HG03520 (cell line): ENCODE measurements around the gene CBFA2T2.
"Not testable (repeated sequence)": the region's sequence is repeated elsewhere in the genome, so short reads cannot be mapped to it uniquely, and the experiment has no call there.

Source experiments
- ATAC-seq: cut with Tn5 transposase; IDR thresholded peaks from one replicate; pipeline ENCODE4 v1.9.1; 2021; ENCODE audit warnings: mild to moderate bottlenecking, moderate library complexity; ENCODE audit not compliant: unreplicated experiment

The CBFA2T2 gene

DNA sequence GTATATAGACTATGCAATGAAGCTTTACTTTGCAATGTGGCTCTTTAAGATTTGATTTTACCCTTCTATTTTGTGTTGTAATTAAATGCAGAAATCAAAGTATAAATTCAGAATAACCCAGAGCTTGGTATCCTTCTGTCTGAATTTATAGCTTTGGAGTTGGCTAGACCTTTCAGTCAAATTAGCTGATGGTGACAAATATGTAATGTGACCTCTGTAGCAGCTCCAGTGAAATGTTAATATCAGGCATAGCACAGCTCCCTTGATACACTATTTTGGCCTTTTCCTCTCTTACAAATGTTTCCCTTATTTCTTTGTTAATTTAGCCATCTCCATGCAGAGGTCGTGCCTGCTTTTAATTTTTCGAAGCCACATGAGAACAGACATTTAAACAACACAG, 11.1 kb downstream of the CBFA2T2 start:
- no peak for ATAC-seq

DNA sequence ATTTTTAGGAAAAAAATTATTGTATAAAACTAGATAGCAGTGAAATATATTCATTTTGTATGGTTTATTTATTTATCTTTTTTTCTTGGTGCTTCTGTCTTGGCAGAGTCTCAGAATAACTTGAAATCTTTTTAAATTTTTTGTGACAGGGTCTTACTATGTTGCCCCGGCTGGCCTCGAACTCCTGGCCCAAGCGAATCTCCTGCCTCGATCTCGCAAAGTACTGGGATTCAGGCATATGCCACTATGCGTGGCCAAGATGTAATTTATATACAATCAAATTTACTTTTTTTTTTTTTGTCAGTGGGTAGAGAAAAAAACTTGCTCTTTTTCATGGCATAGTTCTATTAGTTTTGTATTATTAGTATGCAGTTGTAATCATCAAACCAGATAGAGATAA, 13.7 kb downstream of the CBFA2T2 start:
- ATAC-seq: no peak

DNA sequence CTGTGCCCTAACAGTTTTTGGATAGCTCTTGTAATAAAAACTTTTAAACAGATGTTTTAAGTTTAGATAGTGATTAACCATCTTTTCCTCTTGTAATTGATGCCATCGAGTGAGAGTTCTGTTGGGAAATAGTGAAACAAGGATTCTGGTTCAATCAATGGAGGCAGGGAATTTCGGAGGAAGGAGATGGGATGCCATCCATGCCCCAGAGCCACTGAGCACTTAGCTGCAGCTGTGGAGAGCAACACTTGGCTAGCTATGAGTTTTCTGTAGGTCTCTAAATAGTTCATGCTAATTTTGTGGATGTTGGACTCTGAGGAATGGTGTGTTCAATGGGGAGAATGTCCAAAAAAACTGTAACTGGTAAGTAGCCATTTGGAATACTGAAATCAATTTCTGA, 16.7 kb downstream of the CBFA2T2 start:
- no peak for ATAC-seq

- ATAC-seq: no peak
Measured at GRCh38 chr20:33507461-33507860, 17.6 kb downstream of the CBFA2T2 start.

DNA sequence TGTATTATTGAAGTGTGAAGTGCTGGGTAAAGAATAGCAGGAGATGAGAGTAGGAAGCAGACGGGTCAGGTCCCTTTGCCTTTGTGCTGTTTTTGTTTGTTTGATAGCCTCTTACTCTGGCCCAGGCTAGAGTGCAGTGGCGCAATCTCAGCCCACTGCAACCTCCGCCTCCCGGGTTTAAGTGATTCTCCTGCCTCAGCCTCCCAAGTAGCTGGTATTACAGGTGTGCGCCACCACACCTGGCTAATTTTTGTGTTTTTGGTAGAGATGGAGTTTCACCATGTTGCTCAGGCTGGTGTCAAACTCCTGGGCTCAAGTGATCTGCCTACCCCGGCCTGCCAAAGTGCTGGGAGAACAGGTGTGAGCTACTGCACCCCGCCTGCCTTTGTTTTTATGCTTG, 18.1 kb downstream of the CBFA2T2 start:
- not testable (repeated sequence) for ATAC-seq

GRCh38 chr20:33509057-33509456, 19.2 kb downstream of the CBFA2T2 start:
- ATAC-seq: not testable (repeated sequence)

- ATAC-seq: not testable (repeated sequence)
Measured at GRCh38 chr20:33511876-33512275, 22.0 kb downstream of the CBFA2T2 start.

GRCh38 chr20:33515569-33516216, 25.8 kb downstream of the CBFA2T2 start:
- no peak for ATAC-seq

DNA sequence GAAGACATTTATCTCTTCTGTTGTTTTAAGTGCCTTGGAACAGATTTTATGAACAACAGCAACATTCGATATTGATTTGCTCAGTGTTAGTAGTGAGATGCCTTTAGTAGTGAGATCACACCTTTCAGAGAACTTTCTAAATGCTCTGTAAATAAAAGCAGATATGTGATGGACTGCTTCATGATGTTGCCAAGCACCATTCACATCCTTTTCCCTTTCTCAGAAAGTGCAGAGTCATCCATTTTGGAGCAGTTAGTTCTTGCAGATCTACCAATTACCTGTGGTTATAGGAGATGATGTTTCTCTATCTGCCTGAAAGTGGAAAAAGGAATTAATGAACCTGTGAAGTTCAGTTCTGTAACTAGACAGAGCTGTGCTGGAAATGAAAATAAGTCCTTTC, 27.0 kb downstream of the CBFA2T2 start:
- ATAC-seq: no peak

DNA sequence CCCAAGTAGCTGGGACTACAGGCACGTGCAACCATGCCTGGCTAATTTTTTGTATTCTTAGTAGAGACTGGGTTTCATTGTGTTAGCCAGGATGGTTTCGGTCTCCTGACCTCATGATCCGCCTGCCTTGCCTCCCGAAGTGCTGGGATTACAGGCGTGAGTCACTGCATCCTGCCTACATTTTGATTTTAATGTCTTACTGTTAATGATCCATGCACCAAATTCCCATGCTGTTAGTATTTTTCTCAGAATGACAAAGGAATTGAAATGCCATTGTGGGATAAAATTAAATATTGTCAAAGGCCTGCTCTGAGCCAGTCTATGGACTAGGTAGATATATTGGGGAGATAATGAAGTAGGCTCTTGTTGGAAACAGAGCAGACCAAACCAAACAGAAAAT, 28.2 kb downstream of the CBFA2T2 start:
- ATAC-seq: no peak

GRCh38 chr20:33521461-33521860, 31.6 kb downstream of the CBFA2T2 start:
- no peak for ATAC-seq

GRCh38 chr20:33522256-33522820, 32.4 kb downstream of the CBFA2T2 start:
- no peak for ATAC-seq

DNA sequence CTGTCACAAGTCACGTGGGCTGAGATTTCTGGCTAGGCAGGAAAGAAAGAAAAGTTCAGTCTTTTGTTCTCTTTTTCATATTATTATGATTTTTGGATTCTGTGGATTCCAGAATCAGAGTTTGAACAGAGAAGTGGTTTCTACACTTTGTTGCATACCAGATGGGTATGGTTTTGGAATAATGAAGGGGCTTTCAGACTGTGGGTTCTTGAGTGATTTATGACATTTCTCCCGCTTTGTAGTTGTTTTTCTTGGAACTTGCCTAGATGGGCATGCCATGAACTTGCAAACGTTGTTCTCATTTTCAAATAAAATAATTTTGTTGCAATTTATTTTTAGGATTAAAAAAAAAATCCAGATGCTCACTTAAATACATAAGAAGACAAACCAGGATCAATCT, 34.4 kb downstream of the CBFA2T2 start:
- no peak for ATAC-seq

DNA sequence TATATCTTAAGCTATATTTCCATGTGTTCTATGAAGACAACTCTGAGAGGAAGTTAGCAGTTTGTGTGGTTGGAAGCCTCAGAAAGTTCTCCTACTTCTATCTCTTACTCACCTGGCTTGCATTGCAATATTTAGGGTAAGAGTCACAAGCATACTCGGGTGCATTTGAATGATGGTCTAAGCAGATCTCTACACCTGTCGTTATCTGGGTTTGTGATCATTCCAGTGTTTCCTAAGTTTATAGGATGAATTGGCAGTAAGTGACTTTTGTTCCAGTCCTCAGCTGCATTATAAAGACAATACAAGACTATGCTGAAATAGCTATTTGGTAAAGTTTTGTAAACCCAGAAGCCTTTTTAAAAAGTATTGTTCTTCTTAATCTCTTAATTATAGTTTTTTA, 36.9 kb downstream of the CBFA2T2 start:
- ATAC-seq: no peak

DNA sequence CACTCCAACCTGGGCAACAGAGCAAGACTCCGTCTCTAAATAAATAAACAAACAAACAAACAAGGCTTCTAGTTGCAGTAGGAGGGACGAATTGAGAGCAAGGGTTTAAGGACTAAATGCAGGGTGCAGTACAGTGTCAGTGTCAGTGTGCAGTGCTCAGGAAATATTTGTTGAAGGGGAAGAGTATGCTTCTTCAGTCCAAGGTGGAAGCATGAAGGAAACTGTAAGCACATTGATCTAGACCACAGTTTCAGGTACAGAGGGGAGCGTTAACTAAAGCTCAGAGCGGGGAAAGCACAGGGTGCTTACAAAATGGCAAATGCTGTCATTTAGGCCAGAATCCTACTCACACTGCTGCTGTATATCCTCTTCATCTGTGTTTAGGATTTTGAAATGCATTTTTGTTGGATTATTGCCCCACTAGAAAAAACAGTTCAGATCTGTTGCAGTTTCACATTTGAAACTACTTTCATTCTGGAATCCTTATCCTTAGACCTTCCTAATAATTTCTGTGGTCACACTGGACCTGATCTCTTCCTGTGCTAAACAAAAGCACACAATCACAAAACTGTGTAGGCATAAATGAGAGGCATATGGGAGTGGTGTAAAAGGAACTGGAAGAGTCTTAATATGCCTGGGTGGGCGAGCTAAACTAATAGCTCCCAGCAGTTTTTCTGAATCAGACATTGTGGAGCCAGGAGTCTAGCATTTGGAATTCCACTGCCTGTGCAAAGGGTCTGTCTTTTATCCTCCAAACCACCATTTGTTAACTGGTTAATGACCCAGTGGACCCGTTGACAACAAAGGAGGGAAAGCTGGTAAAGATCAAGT, 41.4 kb downstream of the CBFA2T2 start:
- ATAC-seq: no peak

GRCh38 chr20:33531885-33532284, 42.0 kb downstream of the CBFA2T2 start:
- no peak for ATAC-seq

DNA sequence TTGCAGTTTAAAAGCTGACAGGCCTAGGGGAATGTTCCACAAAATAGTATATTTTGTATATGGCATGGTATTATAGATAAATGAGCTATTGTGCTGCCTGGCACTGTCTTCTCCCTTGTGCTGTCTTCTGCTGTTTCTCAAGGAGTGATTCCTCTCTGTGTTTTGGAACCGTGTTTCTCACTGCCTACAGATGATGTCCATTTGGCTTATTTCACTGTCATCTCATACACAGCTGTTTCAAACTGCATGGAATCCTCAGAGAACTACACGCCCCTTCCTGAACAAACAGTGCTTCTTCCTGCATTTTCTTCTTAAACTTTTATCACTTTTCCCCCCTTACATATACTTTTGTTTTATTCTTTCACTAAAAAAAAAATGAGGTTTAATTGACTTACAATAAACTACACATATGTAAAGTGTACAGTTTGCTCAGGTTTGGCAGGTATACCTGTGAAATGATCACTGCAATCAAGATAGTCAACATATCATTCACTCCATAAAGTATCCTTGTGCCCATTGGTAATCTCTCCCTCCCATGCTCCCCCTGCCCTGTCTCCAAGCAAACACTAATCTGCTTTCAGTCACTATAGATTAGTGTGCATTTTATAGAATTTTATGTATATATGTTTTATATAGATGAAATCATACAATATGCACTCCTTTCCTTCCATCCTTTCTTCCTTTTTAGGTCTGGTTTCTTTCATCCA, 43.0 kb downstream of the CBFA2T2 start:
- no peak for ATAC-seq

DNA sequence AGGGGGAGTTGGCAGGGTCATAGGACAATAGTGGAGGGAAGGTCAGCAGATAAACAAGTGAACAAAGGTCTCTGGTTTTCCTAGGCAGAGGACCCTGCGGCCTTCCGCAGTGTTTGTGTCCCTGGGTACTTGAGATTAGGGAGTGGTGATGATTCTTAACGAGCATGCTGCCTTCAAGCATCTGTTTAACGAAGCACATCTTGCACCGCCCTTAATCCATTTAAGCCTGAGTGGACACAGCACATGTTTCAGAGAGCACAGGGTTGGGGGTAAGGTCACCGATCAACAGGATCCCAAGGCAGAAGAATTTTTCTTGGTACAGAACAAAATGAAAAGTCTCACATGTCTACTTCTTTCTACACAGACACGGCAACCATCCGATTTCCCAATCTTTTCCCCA, 45.8 kb downstream of the CBFA2T2 start:
- not testable (repeated sequence) for ATAC-seq

DNA sequence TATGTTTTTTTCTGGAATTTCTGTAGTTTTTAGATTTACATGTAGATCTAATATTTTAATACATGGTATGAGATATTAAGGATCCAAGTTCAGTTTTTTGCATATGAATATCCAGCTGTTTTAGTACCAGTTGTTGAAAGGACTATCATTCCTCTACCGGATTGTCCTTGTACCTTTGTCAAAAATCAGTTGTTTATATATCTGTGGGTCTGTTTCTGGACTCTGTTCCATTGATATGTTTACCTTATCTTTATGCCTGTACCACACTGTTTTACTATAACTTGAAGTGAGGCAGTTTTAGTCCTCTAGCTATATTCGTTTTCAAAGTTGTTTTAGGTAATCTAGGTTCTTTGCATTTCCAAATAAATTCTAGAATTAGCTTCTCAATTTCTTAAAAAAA, 47.7 kb downstream of the CBFA2T2 start:
- ATAC-seq: no peak

- ATAC-seq: no peak
Measured at GRCh38 chr20:33539129-33539528, 49.2 kb downstream of the CBFA2T2 start.

- no peak for ATAC-seq
Measured at GRCh38 chr20:33540427-33540826, 50.5 kb downstream of the CBFA2T2 start.

- ATAC-seq: no peak
Measured at GRCh38 chr20:33541074-33541473, 51.2 kb downstream of the CBFA2T2 start.
